IPS DF 6.9 (cell line): ENCODE data around the gene WHAMM.
"Not testable (repeated sequence)": the region's sequence is repeated elsewhere in the genome, so short reads cannot be mapped to it uniquely, and the experiment has no call there.

ENCODE experiments used
- DNase-seq: peaks from one replicate; pipeline ENCODE4 v3.0.0-alpha.2; 2013; ENCODE audit warnings: low read depth, low spot score
- H3K27ac ChIP-seq: one replicate; pipeline ENCODE4 v1.5.1; 2013; ENCODE audit warnings: low read length, control low read depth
- H3K27me3 ChIP-seq: 2 replicates; pipeline ENCODE4 v1.6.1; 2013; ENCODE audit warnings: mild to moderate bottlenecking, low read length; ENCODE audit not compliant: control insufficient read depth, insufficient read depth
- H3K36me3 ChIP-seq: 2 replicates; pipeline ENCODE4 v1.6.1; 2013; ENCODE audit warnings: low read length; ENCODE audit not compliant: control insufficient read depth, insufficient read depth
- H3K4me1 ChIP-seq: 2 replicates; pipeline ENCODE4 v1.6.1; 2013; ENCODE audit warnings: low read length; ENCODE audit not compliant: control insufficient read depth, insufficient read depth
- H3K4me3 ChIP-seq: 2 replicates; pipeline ENCODE4 v1.5.1; 2013; ENCODE audit warnings: mild to moderate bottlenecking, low read length
- H3K9me3 ChIP-seq: 2 replicates; pipeline ENCODE4 v1.6.1; 2013; ENCODE audit warnings: low read length, inconsistent platforms; ENCODE audit not compliant: control insufficient read depth, insufficient read depth
- WGBS: extraction: QIAGEN DNeasy Blood & Tissue Kit; methylation state at CpG from one replicate; pipeline ENCODE4 v1.1.7; 2013; ENCODE audit warnings: mixed read lengths, missing lambda C conversion rate; ENCODE audit not compliant: insufficient read length, insufficient coverage; 5-methylcytosine and 5-hydroxymethylcytosine counted together

WHAMM gene

GRCh38 chr15:82821851-82822250, 12.4 kb downstream of the WHAMM start:
- not testable (repeated sequence) for H3K27me3 ChIP-seq, H3K4me1 ChIP-seq, H3K9me3 ChIP-seq, H3K4me3 ChIP-seq, H3K27ac ChIP-seq, H3K36me3 ChIP-seq, DNase-seq

DNA sequence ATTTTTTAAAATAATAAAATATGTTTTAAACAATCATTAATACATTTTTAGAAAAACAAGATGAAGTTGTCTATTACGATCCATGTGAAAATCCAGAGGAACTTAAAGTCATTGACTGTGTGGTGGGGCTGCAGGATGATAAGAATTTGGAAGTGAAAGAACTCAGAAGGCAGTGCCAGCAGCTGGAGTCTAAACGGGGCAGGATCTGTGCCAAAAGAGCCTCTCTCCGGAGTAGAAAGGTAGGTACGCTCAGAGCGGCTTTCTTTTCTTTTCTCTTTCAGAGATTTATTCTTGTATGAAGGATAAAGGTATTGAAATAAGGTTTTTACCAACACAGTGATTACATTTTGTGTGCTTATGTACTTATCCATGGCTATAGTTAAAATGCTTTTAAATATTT, 13.6 kb downstream of the WHAMM start:
- Histone ChIP-seq H3K9me3 (no peaks in the 10 kb centered on the region), H3K4me1 (no peaks in the 10 kb centered on the region), H3K27ac (no peak overlapping the region), H3K36me3 (peaks cover 2% of the 10 kb centered on the region; the same call in 1 of the 2 replicates), H3K27me3 (no peaks in the 10 kb centered on the region), H3K4me3 (no peak overlapping the region)
- no CpG with 5 or more reads among the region's 5 CpGs for WGBS
- DNase-seq, result no peak

DNA sequence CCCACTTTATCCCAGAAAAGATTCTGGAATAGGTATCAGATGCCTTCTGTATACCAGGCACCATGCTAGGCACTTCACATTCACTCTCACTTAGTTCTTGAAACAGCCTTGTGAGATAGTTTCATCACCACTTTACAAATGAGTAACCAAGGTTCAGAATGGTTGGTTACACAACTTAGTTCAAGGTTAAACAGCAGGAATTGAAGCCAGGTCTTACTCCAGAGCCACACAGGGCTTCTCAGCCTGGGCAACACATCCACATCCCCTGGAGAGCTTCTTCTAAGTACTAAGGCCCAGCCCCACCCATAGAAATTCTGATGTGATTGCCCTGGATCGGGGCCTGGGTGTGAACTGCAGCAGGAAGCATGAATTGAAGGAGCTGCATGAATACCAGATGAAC, 18.6 kb downstream of the WHAMM start:
- no peaks in the 10 kb centered on the region for H3K9me3 ChIP-seq
- DNase-seq, result no peak
- peaks cover under 1% of the 10 kb centered on the region; the same call in 1 of the 2 replicates for H3K36me3 ChIP-seq
- WGBS, result no CpG with 5 or more reads among the region's 1 CpG
- H3K27me3 ChIP-seq, result no peaks in the 10 kb centered on the region
- H3K4me3 ChIP-seq, result no peak overlapping the region
- no peak overlapping the region for H3K27ac ChIP-seq
- H3K4me1 ChIP-seq, result no peaks in the 10 kb centered on the region

DNA sequence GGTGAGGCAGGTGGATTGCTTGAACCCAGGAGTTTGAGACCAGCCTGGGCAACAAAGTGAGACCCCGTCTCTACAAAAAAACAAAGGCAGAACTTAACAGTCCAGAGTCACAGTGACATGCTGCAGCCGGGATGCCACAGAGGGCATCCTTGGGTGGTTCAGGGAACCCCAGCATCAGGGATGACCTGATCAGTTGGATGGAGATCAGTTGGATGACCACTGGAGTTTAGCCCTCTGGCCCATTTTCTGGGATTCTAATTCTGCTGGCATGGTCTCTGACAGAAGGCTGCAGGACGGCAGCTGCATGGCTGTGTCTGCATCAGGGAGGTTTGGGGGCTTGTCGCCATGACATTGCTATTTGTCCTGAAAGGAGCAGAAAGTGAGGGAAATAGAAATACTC, 19.8 kb downstream of the WHAMM start:
- WGBS, result no CpG with 5 or more reads among the region's 4 CpGs
- H3K27ac ChIP-seq, result no peak overlapping the region
- H3K27me3 ChIP-seq, result no peaks in the 10 kb centered on the region
- peaks cover 2% of the 10 kb centered on the region; the same call in 1 of the 2 replicates for H3K36me3 ChIP-seq
- no peak for DNase-seq
- H3K4me3 ChIP-seq, result no peak overlapping the region
- no peaks in the 10 kb centered on the region for H3K4me1 ChIP-seq
- H3K9me3 ChIP-seq, result no peaks in the 10 kb centered on the region

DNA sequence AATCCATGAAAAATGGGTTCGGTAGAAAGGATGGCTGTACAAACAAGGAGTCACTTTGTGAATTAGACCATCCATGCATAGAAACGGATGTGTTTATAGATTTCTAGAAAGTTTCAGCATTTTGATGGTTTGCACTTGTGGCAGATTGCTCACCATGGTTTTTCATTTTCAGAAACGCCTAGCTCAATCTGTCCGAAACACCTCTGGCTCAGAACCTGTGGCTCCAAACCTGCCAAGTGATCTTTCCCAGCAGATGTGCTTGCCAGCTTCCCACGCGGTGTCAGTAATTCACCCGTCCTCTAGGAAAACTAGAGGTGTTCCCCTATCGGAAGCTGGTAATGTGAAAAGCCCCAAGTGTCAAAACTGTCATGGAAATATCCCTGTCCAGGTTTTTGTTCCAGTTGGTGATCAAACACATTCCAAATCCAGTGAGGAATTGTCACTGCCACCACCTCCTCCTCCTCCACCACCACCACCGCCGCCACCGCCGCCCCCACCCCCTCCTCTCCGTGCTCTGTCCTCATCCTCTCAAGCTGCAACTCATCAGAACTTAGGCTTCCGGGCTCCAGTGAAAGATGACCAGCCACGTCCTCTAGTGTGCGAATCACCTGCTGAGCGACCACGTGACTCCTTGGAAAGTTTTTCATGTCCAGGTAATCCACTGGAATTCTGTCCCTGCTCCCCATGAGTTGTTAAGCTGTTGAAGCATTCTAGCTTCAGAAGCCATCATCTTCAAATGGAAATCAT, 21.2 kb downstream of the WHAMM start:
- Histone ChIP-seq H3K4me1 (no peaks in the 10 kb centered on the region), H3K27ac (no peak overlapping the region), H3K9me3 (no peaks in the 10 kb centered on the region), H3K4me3 (no peak overlapping the region), H3K27me3 (no peaks in the 10 kb centered on the region), H3K36me3 (peaks cover 2% of the 10 kb centered on the region; the same call in 1 of the 2 replicates)
- DNase-seq, result no peak
- no CpG with 5 or more reads among the region's 18 CpGs for WGBS

DNA sequence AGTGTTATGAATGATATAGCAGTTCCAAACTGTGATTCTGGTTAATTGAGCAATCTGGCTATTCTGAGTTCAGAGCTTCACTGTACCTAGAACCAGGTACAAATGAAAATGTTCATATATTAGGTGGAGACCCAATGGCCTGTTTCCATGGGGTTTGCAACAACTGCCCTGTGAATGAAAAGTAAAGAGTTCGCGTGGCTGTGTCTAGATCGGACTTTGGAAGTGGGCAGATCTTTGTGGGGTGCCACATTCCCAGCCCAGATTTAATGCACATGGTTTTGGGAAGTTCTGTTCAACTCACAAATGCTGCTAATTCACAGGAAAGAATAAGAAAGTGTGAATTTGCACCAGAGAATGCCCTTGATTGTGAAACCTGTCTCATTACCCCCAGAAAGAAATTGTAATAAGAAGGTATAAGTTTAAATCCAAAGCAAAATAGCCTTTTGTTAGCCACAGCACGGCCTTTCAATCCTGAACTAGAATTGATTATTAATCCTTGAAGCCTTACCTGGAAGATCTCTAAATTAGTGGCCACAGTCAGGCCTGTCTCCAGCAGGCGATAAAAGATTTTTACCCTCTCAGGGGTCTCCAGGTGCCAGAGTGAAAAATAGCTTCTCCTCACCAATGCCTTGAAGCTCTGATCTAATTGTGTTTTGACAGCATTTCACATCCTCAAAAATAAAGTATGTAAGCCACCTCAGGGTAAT, 22.6 kb downstream of the WHAMM start:
- WGBS, result no CpG with 5 or more reads among the region's 5 CpGs
- no peak overlapping the region for H3K4me3 ChIP-seq

DNA sequence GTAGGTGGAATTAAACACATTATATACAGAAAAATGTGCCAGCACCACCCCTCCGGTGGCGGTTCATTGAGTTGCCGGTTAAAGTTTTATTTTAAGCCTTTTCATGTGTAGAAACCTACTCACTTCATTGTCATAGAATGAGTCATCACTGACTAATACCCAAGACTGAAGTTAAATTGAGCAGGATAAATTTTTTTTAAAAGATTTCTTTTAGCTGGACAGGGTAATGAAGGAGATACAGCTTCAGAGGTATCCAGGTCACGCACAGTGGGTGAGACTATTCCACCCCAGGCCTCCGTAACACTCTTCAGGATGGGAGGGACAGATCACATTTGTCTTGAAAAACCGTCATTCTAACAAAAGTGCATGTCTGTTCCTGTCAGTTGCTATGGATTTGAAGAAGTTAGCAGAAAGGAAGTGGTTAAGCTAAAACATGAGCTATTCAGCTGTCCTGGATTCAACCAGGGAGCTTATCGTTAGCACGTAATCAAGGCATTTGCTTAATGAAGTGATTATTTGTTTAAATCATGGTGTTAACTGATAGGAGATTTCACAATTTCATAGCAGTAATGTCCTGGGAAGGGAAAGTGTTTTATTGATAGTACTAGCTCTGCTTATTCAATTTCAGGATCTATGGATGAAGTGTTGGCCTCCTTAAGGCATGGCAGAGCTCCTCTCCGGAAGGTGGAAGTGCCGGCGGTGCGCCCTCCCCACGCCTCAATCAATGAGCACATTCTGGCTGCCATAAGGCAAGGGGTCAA, 23.4 kb downstream of the WHAMM start:
- no peak for DNase-seq
- peaks cover 2% of the 10 kb centered on the region; the same call in 1 of the 2 replicates for H3K36me3 ChIP-seq
- no peaks in the 10 kb centered on the region for H3K9me3 ChIP-seq
- WGBS, result no CpG with 5 or more reads among the region's 13 CpGs
- H3K4me1 ChIP-seq, result no peaks in the 10 kb centered on the region
- H3K27me3 ChIP-seq, result no peaks in the 10 kb centered on the region
- H3K27ac ChIP-seq, result no peak overlapping the region
- no peak overlapping the region for H3K4me3 ChIP-seq

More for the DNA sequence above, 22.6 kb downstream of the WHAMM start:
- H3K9me3 ChIP-seq, result no peaks in the 10 kb centered on the region
- DNase-seq, result no peak
- no peaks in the 10 kb centered on the region for H3K27me3 ChIP-seq
- no peaks in the 10 kb centered on the region for H3K4me1 ChIP-seq
- H3K36me3 ChIP-seq, result peaks cover 2% of the 10 kb centered on the region; the same call in 1 of the 2 replicates
- H3K27ac ChIP-seq, result no peak overlapping the region

- no peak overlapping the region for H3K27ac ChIP-seq
- no CpG with 5 or more reads among the region's 4 CpGs for WGBS
Measured at GRCh38 chr15:82833362-82833682, 23.9 kb downstream of the WHAMM start.

GRCh38 chr15:82835391-82835917, 26.0 kb downstream of the WHAMM start:
- no peak overlapping the region for H3K27ac ChIP-seq
- no CpG with 5 or more reads among the region's 7 CpGs for WGBS
- H3K9me3 ChIP-seq, result no peaks in the 10 kb centered on the region
- no peak overlapping the region for H3K4me3 ChIP-seq
- H3K36me3 ChIP-seq, result peaks cover 2% of the 10 kb centered on the region; the same call in 1 of the 2 replicates
- H3K4me1 ChIP-seq, result no peaks in the 10 kb centered on the region
- DNase-seq, result no peak
- no peaks in the 10 kb centered on the region for H3K27me3 ChIP-seq

More at GRCh38 chr15:82833362-82833682, 23.9 kb downstream of the WHAMM start:
- H3K4me3 ChIP-seq, result no peak overlapping the region
- no peaks in the 10 kb centered on the region for H3K27me3 ChIP-seq
- no peaks in the 10 kb centered on the region for H3K4me1 ChIP-seq
- no peak for DNase-seq
- H3K9me3 ChIP-seq, result no peaks in the 10 kb centered on the region
- H3K36me3 ChIP-seq, result peaks cover 2% of the 10 kb centered on the region; the same call in 1 of the 2 replicates

- DNase-seq, result no peak
- no CpG with 5 or more reads among the region's 14 CpGs for WGBS
- Histone ChIP-seq H3K27me3 (no peaks in the 10 kb centered on the region), H3K36me3 (peaks cover under 1% of the 10 kb centered on the region; the same call in 1 of the 2 replicates), H3K4me1 (no peaks in the 10 kb centered on the region), H3K27ac (no peak overlapping the region), H3K9me3 (no peaks in the 10 kb centered on the region), H3K4me3 (no peak overlapping the region)
Measured at GRCh38 chr15:82838096-82838735, 28.8 kb downstream of the WHAMM start.
